GM21381 (cell line): ENCODE measurements around the gene RAPGEF3.

Experiments
- ATAC-seq: cut with Tn5 transposase; IDR thresholded peaks from one replicate; pipeline ENCODE4 v1.9.1; 2021; ENCODE audit warnings: mild to moderate bottlenecking, moderate library complexity; ENCODE audit not compliant: unreplicated experiment

Gene RAPGEF3

GRCh38 chr12:47705229-47705565 lies 53.5 kb downstream of the RAPGEF3 start:
- ATAC-seq, result no peak

- ATAC-seq, result no peak
Observed at GRCh38 chr12:47704719-47705118, 54.0 kb downstream of the RAPGEF3 start.

GRCh38 chr12:47700263-47700662 lies 58.4 kb downstream of the RAPGEF3 start:
- no peak for ATAC-seq

- ATAC-seq, result no peak
Observed at GRCh38 chr12:47698631-47699030, 60.0 kb downstream of the RAPGEF3 start.

GRCh38 chr12:47698055-47698454 lies 60.6 kb downstream of the RAPGEF3 start:
- no peak for ATAC-seq

- no peak for ATAC-seq
Observed at GRCh38 chr12:47689215-47689614, 69.5 kb downstream of the RAPGEF3 start.

- ATAC-seq, result no peak
Observed at GRCh38 chr12:47687636-47688035, 71.0 kb downstream of the RAPGEF3 start.

GRCh38 chr12:47686645-47687240 lies 71.9 kb downstream of the RAPGEF3 start:
- no peak for ATAC-seq
